GM21360 (cell line): ENCODE data around the gene LAMTOR5.

Experiments used
- ATAC-seq: cut with Tn5 transposase; IDR thresholded peaks from one replicate; pipeline ENCODE4 v1.9.1; 2021; ENCODE audit warnings: mild to moderate bottlenecking, moderate library complexity; ENCODE audit not compliant: unreplicated experiment

The LAMTOR5 gene

GRCh38 chr1:110390692-110391245 lies 16.7 kb downstream of the LAMTOR5 start, which contains the start of gene SLC16A4:
Gene SLC16A4, minus strand, starts transcription at chr1:110391026. Its CDS starts 1,703 bp downstream, at chr1:110389323.
- ATAC-seq: no peak

- no peak for ATAC-seq
Measured at GRCh38 chr1:110390096-110390495, 17.4 kb downstream of the LAMTOR5 start.

GRCh38 chr1:110387048-110387754 lies 20.3 kb downstream of the LAMTOR5 start:
- no peak for ATAC-seq

GRCh38 chr1:110385369-110385768 lies 22.1 kb downstream of the LAMTOR5 start:
- no peak for ATAC-seq

GRCh38 chr1:110384581-110385321 lies 22.7 kb downstream of the LAMTOR5 start:
- peak; percentile 64 for ATAC-seq

GRCh38 chr1:110383251-110383990 lies 24.1 kb downstream of the LAMTOR5 start:
- no peak for ATAC-seq

- no peak for ATAC-seq
Measured at GRCh38 chr1:110380672-110381283, 26.7 kb downstream of the LAMTOR5 start.

- no peak for ATAC-seq
Measured at GRCh38 chr1:110375490-110375889, 32.0 kb downstream of the LAMTOR5 start.

- ATAC-seq: no peak
Measured at GRCh38 chr1:110370827-110371226, 36.7 kb downstream of the LAMTOR5 start.

- no peak for ATAC-seq
Measured at GRCh38 chr1:110364221-110364620, 43.3 kb downstream of the LAMTOR5 start.

- ATAC-seq: no peak
Measured at GRCh38 chr1:110361856-110362255, 45.6 kb downstream of the LAMTOR5 start.

- no peak for ATAC-seq
Measured at GRCh38 chr1:110360431-110360830, 47.1 kb downstream of the LAMTOR5 start.

- no peak for ATAC-seq
Measured at GRCh38 chr1:110356379-110356778, 51.1 kb downstream of the LAMTOR5 start.

GRCh38 chr1:110355321-110355720 lies 52.2 kb downstream of the LAMTOR5 start:
- no peak for ATAC-seq
